Measurements from ENCODE around the gene TNXB.
"Not testable (repeated sequence)": the region's sequence is repeated elsewhere in the genome, so short reads cannot be mapped to it uniquely, and the experiment has no call there.

Gene TNXB

GRCh38 chr6:32147401-32148132 lies 38.4 kb upstream of the TNXB start:
- no peak for DNase-seq (ENCODE audit: low read depth)
- no peak for TF ChIP-seq CTCF (conservative IDR thresholded peaks at IDR 0.05; ENCODE audit: control insufficient read depth, insufficient read depth, low read depth, low read length)
- no peak overlapping the region for H3K4me3 ChIP-seq (ENCODE audit: control insufficient read depth, low read depth, low read length)

- no peak overlapping the region for H3K4me3 ChIP-seq (ENCODE audit: control insufficient read depth, low read depth, low read length)
- TF ChIP-seq CTCF (conservative IDR thresholded peaks at IDR 0.05; ENCODE audit: control insufficient read depth, insufficient read depth, low read depth, low read length) = no peak
These were observed 37.5 kb upstream of the TNXB start for GRCh38 chr6:32146687-32147086.

GRCh38 chr6:32146287-32146686 lies 37.1 kb upstream of the TNXB start:
- TF ChIP-seq CTCF (conservative IDR thresholded peaks at IDR 0.05; ENCODE audit: control insufficient read depth, insufficient read depth, low read depth, low read length) = no peak
- no peak for DNase-seq (ENCODE audit: low read depth)
- no peak overlapping the region for H3K4me3 ChIP-seq (ENCODE audit: control insufficient read depth, low read depth, low read length)

More at GRCh38 chr6:32146687-32147086, 37.5 kb upstream of the TNXB start:
- no peak for DNase-seq (ENCODE audit: low read depth)

- H3K4me3 ChIP-seq (ENCODE audit: control insufficient read depth, low read depth, low read length); DNase-seq (ENCODE audit: low read depth): not testable (repeated sequence)
These were observed 35.1 kb upstream of the TNXB start for GRCh38 chr6:32144238-32144637.

- no peak for TF ChIP-seq CTCF (conservative IDR thresholded peaks at IDR 0.05; ENCODE audit: control insufficient read depth, insufficient read depth, low read depth, low read length)
- no peak for DNase-seq (ENCODE audit: low read depth)
- no peak overlapping the region for H3K4me3 ChIP-seq (ENCODE audit: control insufficient read depth, low read depth, low read length)
These were observed 31.4 kb upstream of the TNXB start for GRCh38 chr6:32140420-32141046.

- no peak overlapping the region for H3K4me3 ChIP-seq (ENCODE audit: control insufficient read depth, low read depth, low read length)
- no peak for TF ChIP-seq CTCF (conservative IDR thresholded peaks at IDR 0.05; ENCODE audit: control insufficient read depth, insufficient read depth, low read depth, low read length)
- DNase-seq (ENCODE audit: low read depth) = no peak
These were observed 30.5 kb upstream of the TNXB start for GRCh38 chr6:32139590-32139989.

GRCh38 chr6:32137454-32137853 lies 28.3 kb upstream of the TNXB start:
- no peak overlapping the region for H3K4me3 ChIP-seq (ENCODE audit: control insufficient read depth, low read depth, low read length)
- no peak for DNase-seq (ENCODE audit: low read depth)
- no peak for TF ChIP-seq CTCF (conservative IDR thresholded peaks at IDR 0.05; ENCODE audit: control insufficient read depth, insufficient read depth, low read depth, low read length)

Measured in fibroblast of mammary gland (primary cell).